HFF-Myc (cell line): ENCODE results near the gene MAP2K7.
"Not testable (repeated sequence)": the region's sequence is repeated elsewhere in the genome, so short reads cannot be mapped to it uniquely, and the experiment has no call there.

Experiments used
- DNase-seq: peaks from one replicate; pipeline ENCODE4 v3.0.0-alpha.2; 2011; ENCODE audit warnings: low read depth; ENCODE audit errors: extremely low read depth
- H3K4me3 ChIP-seq: replicated peaks from 2 replicates; pipeline ENCODE4 v1.5.1; 2011; ENCODE audit warnings: low read depth, mild to moderate bottlenecking, control low read depth, low read length
- CTCF ChIP-seq: IDR thresholded peaks from 2 replicates; pipeline ENCODE4 v1.5.1; 2012; ENCODE audit warnings: mild to moderate bottlenecking, low read depth, low read length, control low read depth; ENCODE audit errors: missing control alignments

MAP2K7 gene

GRCh38 chr19:7858109-7858770 lies 45.4 kb upstream of the MAP2K7 start:
- no peak for DNase-seq

GRCh38 chr19:7859087-7859486 lies 44.6 kb upstream of the MAP2K7 start:
- not testable (repeated sequence) for DNase-seq, H3K4me3 ChIP-seq

More at GRCh38 chr19:7858109-7858770, 45.4 kb upstream of the MAP2K7 start:
- no peak for TF ChIP-seq CTCF
- no peak overlapping the region for H3K4me3 ChIP-seq

GRCh38 chr19:7859831-7860713 lies 43.6 kb upstream of the MAP2K7 start:
- DNase-seq, result no peak
- no peak overlapping the region for H3K4me3 ChIP-seq
- TF ChIP-seq CTCF, result no peak

- no peak for TF ChIP-seq CTCF
- DNase-seq, result no peak
- no peak overlapping the region for H3K4me3 ChIP-seq
Measured at GRCh38 chr19:7860714-7861618, 42.7 kb upstream of the MAP2K7 start.

- no peak for TF ChIP-seq CTCF
- DNase-seq, result no peak
- H3K4me3 ChIP-seq, result no peak overlapping the region
Measured at GRCh38 chr19:7861619-7862412, 41.9 kb upstream of the MAP2K7 start.

- no peak for TF ChIP-seq CTCF
- no peak overlapping the region for H3K4me3 ChIP-seq
- DNase-seq, result no peak
Measured at GRCh38 chr19:7862413-7862951, 41.2 kb upstream of the MAP2K7 start.
